GM19023 (cell line): ENCODE measurements around the gene PTGIS.

Experiments
- ATAC-seq: cut with Tn5 transposase; IDR thresholded peaks from one replicate; pipeline ENCODE4 v1.9.1; 2021; ENCODE audit warnings: mild to moderate bottlenecking, moderate library complexity; ENCODE audit not compliant: unreplicated experiment

PTGIS gene

DNA sequence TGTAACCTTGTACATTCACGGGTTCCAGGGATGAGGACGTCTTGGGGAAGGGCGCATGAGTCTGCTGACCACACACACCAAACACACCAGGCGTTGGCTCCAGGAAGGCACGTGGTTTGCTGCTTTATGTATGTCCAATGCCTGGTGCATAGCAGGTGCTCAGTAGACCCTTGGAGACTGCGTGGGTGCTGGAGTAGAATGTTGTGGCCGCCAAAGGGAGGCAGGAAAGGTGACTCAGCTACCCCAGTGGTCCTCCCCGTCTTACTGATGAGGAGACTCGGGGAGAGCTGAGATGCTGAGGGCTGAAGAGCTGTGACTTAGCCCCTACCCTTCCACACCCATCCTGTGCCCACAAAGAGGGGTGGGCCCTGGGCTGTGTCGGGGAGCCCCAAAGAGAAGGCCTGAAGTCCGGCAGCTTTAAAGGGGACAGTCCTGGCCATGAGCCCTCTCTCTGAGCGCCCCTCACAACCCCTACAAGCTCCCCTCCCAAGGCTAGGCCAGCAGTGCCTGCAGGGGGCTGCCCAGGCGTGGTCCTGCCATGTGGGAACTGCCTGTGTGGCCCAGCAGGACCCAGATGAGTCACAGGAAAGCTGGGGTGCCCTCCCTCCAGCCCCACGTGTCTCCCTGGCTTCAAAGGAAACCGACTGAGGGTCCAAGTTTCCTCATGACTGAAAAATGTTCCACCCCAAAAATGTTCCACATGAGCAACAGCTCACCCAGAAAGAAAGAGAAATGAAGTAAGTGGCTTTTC is 28.0 kb upstream of the PTGIS start:
- ATAC-seq, result no peak

DNA sequence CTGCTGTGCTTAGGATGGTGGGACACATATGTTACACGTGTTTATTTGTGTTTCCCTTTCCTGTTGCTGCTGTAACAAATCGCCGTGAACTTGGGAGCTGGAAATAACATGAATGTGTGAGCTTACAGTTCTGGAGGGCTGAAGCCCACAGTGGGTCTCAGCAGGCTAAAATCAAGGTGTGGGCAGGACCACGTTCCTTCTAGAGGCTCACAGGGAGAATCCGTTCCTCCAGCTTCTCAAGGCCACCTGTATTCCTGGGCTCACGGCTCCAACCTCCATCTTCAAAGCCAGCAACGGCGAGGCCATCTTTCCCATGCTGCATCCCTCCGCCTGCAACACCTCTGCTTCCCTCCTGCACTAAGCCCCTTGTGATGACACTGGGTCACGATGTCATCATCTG is 27.4 kb upstream of the PTGIS start:
- ATAC-seq, result no peak

DNA sequence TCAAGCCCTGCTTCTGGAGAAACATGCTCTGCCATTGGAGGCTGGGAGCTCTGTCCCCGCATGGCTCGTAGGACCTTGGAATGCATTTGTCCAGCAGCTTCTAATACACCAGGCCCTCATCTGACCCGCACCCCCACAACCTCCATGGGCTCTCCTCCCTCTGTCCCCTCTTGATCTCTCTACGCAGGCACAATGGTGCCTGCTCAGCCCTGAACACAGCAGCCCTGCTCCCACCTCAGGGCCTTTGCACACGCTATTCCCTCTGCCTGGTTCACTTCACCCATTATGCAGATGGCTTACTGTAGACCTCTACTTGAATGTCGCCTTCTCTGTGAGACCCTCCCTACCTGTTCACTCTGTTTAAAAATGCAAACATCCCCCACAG is 27.0 kb upstream of the PTGIS start:
- no peak for ATAC-seq

DNA sequence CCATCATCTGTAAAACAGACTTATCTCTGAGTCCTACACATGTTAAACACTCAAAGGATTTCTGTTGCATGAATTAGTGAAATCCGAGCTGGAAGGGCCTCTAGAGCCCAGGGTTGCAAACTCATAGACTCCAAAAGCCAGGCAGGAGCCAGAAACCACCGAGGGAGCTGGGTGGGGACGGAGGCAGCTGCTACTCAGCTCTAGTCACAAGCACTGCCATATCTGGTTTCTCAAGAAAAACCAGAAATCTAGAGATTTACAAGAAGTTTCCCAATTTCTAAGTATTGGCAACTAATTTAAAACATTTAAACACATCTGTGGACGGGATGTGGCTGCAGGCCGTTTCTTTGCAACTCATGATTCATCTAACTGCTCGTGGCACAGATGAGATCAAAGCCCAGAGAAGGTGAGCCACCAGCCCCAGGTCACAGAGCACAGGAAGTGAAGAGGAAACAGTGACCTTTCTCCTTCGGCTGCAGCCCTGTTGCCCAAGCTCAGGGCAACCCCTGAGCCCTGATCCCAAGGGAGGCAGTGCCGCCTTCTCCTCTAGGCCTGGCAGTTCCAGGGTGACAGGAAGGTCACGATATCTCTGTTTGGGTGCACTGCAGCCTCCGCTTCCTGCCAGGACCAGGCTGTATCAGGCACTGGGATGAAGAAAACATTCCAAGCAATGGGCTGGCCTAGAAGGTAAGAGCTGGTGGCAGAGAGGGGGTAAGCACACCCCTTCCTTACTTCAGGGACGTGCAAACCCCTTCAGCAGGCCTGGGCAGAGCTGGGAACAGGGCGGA is 26.4 kb upstream of the PTGIS start:
- ATAC-seq, result no peak

DNA sequence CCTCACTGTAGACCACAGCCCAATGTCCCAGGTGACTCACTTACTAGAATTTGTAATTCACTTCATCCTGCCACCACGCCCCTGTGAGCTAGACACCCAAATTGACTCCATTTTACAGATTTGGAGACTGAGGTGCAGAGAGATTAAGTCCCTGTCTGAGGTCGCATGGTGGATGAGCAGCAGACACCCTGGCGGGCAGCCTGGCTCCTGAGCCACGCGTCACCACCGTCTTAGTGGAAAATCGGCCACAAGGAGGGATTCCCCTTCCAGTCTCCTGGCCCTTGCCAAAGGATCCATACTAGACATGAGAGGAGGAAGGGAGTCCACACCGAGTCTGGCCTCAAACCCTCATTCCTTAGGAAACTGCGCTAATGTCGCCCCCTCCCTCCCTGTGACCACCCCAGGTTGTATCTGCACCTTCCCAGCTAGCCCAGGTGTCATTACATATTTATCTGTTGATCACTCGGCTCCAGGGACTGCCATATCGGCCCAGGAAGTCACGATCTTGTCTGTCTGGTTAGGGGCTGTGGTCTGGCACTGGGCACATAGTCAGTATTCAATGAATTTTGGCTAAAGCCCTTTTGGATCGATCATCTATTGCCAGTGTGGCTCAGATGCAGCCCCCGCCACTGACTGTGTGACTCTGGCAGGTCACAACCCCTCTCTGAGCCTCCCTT is 25.7 kb upstream of the PTGIS start:
- no peak for ATAC-seq

DNA sequence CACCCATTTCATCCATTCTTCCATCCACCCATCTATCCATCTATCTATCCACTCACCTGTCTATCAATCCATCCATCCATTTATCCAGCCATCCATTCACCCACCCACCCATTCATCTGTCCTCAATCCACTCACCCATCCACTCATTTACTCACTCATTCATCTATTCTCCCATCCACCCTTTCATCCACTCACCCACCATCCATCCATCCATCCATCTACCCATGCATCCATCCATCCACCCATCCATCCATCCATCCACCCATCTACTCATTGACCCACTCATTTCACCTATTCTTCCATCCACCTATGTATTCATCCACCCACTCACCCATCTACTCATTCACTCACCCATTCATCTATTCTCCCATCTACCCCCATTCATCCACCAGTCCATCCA is 24.2 kb upstream of the PTGIS start:
- no peak for ATAC-seq

DNA sequence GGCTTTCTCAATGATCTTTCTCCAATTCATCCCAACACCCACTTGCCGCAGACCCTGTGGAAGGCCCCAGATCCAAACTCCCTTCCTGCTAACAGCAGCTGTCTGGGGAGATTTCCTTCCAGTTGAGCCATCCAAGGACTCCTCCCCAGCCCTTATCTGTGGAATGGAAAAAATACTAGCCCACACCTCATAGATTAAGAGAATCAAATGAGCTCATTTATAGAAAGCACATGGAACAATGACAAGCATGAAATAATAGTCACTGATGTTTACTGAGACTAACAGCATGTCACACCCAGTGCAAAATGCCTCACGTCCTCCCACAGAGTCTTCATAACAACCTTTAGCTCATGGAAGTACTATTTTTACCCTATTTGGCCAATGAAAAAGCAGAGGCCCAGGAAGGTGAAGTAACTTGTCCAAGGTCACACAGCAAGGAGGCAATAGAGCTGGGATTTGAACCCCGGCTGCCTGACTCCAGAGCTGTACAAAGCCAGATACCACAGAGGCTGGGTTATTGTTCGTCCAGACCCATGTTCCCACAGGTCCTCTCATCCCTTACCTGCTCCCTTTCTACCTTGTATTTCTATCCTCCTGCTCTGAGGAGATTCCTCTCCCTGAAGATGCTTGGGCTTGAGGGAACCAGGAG is 23.4 kb upstream of the PTGIS start:
- no peak for ATAC-seq

DNA sequence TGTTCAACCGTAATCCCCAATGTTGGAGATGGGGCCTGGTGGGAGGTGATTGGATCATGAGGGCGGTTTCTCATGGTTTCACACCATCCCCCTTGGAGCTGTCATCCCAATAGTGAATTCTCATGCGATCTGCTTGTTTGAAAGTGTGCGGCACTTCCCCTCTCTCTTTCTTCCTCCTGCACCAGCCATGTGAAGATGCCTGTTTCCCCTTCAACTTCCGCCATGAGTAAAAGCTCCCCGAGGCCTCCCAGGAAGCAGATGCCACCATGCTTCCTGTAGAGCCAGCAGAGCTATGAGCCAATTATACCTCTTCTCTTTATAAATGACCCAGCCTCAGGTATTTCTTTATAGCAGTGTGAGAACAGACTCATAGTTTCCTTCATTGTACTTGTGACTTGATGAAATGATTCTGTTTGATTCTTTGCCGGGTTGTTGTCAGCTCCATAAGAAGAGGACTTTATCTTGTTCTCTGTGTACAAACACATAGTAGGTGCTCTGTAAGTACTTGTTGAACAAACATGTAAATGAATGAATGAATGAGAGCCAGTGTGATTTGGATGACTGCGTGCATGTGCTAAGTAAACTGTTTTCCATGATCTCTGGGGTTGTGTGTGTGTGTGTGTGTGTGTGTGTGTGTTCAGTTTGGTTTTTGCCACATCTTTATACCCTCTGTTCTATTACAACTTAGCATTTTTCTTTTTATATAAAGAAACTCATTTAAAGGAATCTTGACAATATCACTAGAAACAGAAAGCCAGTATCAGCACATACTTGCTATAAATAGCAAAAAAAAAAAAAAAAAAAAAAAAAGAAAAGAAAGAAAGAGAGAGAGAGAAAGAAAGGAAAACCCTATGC is 22.5 kb upstream of the PTGIS start:
- ATAC-seq, result no peak

DNA sequence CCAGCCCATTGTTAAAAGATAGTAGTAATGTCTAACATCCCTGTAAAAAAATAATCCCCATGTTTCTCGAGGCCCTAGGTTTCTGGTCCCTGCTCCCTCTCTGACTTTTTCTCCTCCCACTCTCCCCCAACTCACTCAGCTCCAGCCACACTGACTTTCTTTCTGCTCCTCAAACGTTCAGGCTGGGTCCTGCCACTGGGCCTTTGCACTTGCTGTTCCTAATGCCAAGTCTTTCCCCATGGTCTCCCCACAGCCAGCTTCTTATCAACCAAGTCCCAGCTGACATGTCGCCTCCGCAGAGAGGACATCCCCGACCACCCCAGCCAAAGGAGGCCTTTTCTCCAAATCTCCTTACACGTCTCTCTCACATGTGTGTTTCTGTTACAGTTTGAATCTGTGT is 21.8 kb upstream of the PTGIS start:
- no peak for ATAC-seq

DNA sequence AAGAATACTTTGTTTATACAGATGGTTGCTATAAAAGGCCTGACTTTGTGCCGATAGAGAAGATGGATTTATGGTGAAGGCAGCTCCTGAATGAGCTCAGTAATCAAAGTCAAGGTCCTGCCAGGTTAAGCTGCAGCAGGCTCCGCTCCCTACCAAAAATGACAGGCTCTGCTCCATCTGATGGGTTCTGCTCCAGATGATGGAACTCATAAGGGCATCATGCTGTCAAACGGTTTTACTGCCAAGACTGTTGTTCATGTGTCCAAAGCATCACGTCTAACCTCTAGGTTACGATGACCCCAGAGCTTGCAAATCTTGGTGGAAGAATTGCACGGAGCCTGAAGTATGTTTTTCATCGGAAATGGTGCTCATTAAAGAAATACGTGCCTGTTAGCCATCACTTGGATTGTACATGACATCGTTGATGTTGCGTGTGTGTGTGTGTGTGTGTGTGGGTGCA is 19.2 kb upstream of the PTGIS start:
- ATAC-seq, result no peak

DNA sequence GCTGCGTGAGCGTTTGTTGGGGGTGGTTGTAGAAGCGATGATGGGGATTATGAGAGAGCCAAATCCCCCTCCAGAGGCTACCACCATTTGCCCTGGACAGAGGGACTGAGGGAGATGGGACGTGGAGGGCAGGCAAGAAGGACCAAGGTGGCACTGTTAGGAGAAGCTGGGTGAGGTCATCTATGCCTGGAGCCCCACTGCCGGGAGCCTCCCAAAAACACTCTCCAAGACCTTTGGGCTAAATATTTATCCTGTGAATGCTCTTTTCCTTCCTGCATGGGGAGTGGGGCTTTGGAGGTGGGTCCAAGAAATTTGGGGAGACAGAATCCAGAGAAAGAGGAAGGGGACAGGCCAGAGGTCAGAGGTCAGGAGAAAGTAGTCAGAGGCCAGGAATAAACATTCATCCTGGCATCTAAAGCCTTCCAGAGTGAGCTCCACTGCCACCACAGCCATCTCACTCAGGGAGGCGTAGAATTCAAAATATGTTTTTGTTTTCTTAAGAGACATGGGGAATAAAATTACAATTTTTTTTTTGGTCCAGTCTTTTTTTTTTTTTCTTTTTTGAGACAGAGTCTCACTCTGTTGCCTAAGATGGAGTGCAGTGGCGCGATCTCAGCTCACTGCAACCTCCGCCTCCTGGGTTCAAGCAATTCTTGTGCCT is 17.8 kb upstream of the PTGIS start:
- no peak for ATAC-seq

DNA sequence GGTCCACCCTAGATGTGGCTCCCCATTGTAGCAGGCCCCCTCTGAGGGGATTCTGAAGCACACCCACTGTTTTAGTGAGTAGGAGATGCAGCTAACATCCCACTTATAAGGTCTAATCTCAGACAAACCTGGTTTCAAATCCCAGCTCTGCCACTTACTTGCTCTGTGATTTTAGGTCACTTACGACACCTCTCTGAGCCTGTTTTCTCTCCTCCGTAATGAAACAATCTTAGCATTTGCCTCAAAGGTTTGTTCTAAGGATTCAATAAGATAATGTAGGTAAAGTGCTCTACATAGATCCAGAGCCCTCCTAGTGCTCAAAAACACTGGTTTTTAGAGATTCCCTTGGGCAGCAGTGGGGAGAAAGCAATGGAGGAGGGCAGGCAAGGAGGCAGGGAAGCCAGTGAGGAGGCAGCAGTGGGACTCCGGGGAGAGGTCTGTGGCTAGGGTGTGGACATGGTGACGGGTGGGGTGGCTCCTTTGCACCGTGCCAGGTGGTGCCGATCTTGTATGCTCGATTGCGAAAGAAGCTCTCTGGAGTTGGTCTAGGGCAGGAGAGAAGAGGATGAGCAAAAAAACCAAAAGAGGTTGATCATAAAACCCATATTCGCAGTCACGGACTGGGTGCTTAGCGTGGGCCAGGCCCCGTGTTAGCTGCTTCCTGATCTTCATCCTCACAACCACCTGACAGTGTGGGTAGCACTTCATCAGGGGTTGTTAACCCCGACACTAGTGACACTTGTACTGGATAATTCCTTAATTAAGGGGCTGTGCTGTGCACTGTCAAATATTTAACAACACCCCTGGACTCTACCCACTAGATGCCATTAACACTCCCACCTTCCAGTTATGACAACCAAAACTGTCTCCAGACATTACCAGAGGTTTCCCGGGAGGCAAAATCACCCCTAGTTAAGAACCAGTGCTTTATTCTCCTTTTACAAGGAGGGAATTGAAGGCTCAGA is 16.8 kb upstream of the PTGIS start:
- no peak for ATAC-seq

DNA sequence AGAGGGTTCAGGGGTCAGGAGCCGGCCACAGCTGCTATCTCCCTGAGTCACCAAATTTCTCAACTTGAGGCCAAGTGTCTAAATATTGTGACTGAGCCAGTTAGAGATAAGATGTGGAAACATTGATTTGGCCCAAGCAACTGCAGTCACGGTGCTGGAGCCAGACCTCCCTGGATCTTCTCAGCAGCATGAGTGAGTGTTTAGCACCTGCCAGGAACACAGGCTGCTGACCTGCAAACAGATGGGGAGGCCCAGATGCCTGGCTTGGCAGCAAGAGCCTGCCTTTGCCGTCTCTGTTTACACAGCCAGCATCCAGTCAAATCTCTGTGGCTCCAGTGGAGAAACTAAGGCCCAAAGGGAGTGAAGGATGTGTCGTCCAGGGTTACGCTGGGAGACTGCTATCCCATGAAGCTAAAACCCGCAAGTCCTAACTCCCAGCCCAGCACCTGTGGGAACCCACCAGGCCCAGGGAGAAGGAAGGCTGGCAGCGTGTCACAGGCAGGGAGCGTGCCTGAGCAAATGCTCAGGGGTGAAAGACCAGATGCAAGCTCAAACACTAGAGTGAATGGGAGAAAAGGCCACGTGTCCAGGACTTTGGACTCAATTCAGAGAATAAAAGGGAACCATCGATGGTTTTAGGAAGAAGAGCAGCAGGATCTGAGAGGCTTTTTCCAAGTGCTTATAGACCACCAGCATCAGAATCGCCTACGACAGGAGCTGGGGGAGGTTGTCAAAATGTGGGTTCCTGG is 15.9 kb upstream of the PTGIS start:
- no peak for ATAC-seq

DNA sequence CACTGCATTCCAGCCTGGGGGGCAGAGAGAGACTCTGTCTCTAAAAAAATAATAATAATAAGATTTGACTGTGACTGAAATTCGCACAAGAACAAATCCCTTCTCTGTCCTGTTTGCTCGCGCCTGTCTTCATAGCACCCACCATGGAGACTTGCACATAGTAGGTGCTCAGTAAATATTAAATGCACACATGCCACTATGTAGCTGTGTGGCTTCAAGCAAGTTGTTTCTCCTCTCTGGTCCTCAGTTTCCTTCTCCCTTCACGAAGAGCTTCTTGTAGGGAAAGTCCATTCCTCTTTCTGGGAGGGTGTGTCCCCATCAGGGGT is 15.4 kb upstream of the PTGIS start:
- no peak for ATAC-seq

DNA sequence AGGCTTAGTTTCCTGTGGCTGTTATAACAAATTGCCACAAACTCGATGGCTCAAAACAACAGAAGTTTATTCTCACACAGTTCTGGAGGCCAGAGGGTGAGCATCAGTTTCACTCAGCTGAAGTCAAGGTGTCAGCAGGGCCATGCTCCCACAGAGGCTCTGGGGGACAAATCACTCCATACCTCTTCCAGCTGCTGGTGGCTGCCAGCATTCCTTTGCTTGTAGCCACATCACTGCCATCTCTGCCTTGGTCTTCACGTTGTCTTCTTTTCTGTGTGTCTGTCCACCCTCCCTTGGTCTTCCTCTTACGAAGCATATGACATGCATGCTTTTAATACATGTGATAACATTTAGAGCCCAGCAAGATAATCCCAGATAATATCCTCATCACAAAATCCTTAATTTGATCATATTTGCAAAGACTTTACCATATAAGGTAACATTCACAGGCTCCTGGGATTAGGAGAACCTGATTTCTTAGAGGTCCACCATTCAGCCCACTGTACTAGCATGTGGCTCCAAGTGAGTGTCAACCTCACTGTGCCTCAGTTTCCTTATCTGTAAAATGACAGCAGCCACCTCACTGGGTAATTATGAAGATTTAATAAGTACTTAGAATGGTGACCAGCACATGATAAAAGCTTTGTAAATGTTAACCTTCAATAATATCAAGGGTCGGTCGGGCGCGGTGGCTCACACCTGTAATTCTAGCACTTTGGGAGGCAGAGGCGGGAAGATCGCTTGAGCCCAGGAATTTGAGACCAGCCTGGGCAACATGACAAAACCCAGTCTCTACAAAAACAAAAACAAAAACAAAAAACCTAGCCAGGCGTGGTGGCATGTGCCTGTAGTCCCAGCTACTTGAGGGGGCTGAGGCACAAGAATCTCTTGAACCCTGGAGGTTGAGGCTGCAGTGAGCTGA is 14.7 kb upstream of the PTGIS start:
- no peak for ATAC-seq

DNA sequence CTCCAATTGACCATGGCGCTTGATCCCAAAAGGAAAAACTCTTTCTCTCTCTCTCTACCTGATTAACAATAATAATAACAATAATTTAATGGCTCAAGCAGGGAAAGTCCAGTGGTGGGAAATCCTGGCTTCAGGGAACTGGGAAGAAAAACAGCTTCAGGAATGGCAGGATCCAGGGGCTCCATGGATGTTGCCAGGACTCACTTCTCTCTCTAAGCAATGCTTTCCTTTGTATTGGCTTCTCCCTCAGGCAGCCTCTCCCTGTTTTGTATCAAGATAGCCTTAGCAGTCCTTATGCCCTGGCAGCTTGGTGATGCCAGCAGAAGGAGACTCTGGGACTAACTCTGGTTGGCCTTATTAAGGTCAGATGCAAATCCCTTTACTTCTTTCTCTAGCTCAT is 13.5 kb upstream of the PTGIS start:
- ATAC-seq, result no peak

DNA sequence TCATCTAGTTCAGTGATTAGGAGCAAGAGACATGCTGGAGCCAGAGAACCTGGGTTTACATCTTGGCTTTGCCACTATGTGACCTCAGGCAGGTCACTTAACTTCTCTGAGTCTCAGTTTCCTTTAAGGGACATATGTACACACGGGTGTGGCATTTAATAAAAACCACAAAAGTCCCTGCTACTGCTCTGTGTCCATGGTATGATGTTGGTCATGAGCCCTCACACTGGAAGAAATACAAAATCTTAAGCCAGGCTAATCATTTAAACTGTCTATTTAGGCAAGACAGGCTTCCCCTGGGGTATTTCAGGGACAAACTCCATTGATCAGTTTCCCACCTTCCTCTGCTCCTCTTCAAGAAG is 12.9 kb upstream of the PTGIS start:
- ATAC-seq, result no peak
